HCT116 (cell line): ENCODE measurements around the gene TDRD9. TPM values are rescaled to one million over a fixed set of nuclear protein-coding genes. Genes with fewer than 3 reads are reported as not detected.

Source experiments
- ATAC-seq: fragments of 200-7000 bp; cut with Tn5 transposase; 2 replicates; pipeline ENCODE4 v1.9.1; 2020; ENCODE audit warnings: mild to moderate bottlenecking, moderate library complexity
- BruUV-seq: library from RNA; stranded (reverse); fragments of 400-500 nt; replicated peaks from 2 replicates; lab custom pipeline; 2021; lab: Mats Ljungman, UMichigan
- CTCF ChIA-PET: fragments of 300-600 bp; sonication (Branson Sonifier 250); formaldehyde crosslinking; loops from one replicate; lab custom pipeline; 2021; ENCODE audit warnings: antibody characterized with exemption; lab: Charles Lee
- POLR2A ChIA-PET: fragments of 300-600, 350-600 bp; sonication (Branson Sonifier 250); formaldehyde crosslinking; loops from one replicate; lab custom pipeline; 2021; ENCODE audit warnings: antibody characterized with exemption; lab: Charles Lee
- RAD21 ChIA-PET, 2 experiments: fragments of 300-600 bp; sonication (Branson Sonifier 250); formaldehyde crosslinking; loops; one replicate each; lab custom pipeline; 2023; ENCODE audit warnings: low total read pairs in 2 of 2; ENCODE audit not compliant: uncharacterized antibody in 2 of 2, unreplicated experiment in 2 of 2, low non-redundant PET in 1 of 2; lab: Charles Lee
- DNase-seq: peaks from one replicate; pipeline ENCODE4 v3.0.0-alpha.2; 2010; ENCODE audit warnings: low read depth, low spot score
- H2AFZ ChIP-seq: fragments of 200-600 bp; shearing (Covaris generic), sonication (generic); 2 replicates; pipeline ENCODE4 v1.6.1; 2017; ENCODE audit warnings: low read depth, mixed run types, mixed read lengths, antibody characterized with exemption, low read length; ENCODE audit not compliant: poor library complexity, severe bottlenecking
- H3K27ac ChIP-seq: 2 replicates; pipeline ENCODE4 v1.5.1; 2012; ENCODE audit warnings: low read depth, low read length
- H3K27me3 ChIP-seq: fragments of 200-600 bp; sonication (generic); 2 replicates; pipeline ENCODE4 v1.6.1; 2016; ENCODE audit warnings: mixed run types, low read length, mixed read lengths; ENCODE audit not compliant: insufficient read depth
- H3K36me3 ChIP-seq, 2 experiments: fragments of 200-500 bp in 1 of 2; fragments of 200-600 bp in 1 of 2; sonication (Bioruptor generic) in 1 of 2; sonication (generic) in 1 of 2; 2 replicates each; pipeline versions ENCODE4 v1.5.1 to v1.6.1; 2014 to 2016; ENCODE audit warnings: low read length in 2 of 2, inconsistent platforms in 1 of 2, mixed read lengths in 1 of 2, mixed run types in 1 of 2; ENCODE audit not compliant: insufficient read depth in 2 of 2, control insufficient read depth in 1 of 2
- H3K4me1 ChIP-seq, 2 experiments: fragments of 200-600 bp in 1 of 2; sonication (generic) in 1 of 2; 2 replicates each; pipeline versions ENCODE4 v1.5.1 to v1.6.1; 2012 to 2017; ENCODE audit warnings: low read length in 2 of 2, inconsistent platforms in 1 of 2, mild to moderate bottlenecking in 1 of 2, mixed read lengths in 1 of 2, mixed run types in 1 of 2, moderate library complexity in 1 of 2; ENCODE audit not compliant: insufficient read depth in 2 of 2, control insufficient read depth in 1 of 2
- H3K4me2 ChIP-seq: fragments of 200-600 bp; sonication (generic); 2 replicates; pipeline ENCODE4 v1.6.1; 2017; ENCODE audit warnings: mixed run types, low read length, mixed read lengths
- H3K4me3 ChIP-seq, 2 experiments: fragments of 200-600 bp in 1 of 2; sonication (generic) in 1 of 2; replicated peaks in 1 of 2; 2 replicates each; pipeline ENCODE4 v1.5.1; 2011 to 2016; ENCODE audit warnings: low read length in 2 of 2, control low read depth in 1 of 2, low read depth in 1 of 2, mild to moderate bottlenecking in 1 of 2, mixed read lengths in 1 of 2, mixed run types in 1 of 2
- H3K79me2 ChIP-seq: fragments of 200-600 bp; sonication (generic); 2 replicates; pipeline ENCODE4 v1.6.1; 2017; ENCODE audit warnings: mild to moderate bottlenecking, mixed run types, low read length, moderate library complexity, mixed read lengths; ENCODE audit not compliant: insufficient read depth
- H3K9ac ChIP-seq: fragments of 200-600 bp; sonication (generic); 2 replicates; pipeline ENCODE4 v1.6.1; 2016; ENCODE audit warnings: low read length, mixed read lengths
- H3K9me2 ChIP-seq: fragments of 200-600 bp; sonication (generic), shearing (Covaris generic); 2 replicates; pipeline ENCODE4 v1.6.1; 2017; ENCODE audit warnings: mixed run types, mild to moderate bottlenecking, moderate library complexity; ENCODE audit not compliant: insufficient read depth
- H3K9me3 ChIP-seq, 2 experiments: fragments of 200-500 bp in 1 of 2; fragments of 200-600 bp in 1 of 2; sonication (Bioruptor generic) in 1 of 2; sonication (generic) in 1 of 2; 2 replicates each; pipeline ENCODE4 v1.6.1; 2014 to 2017; ENCODE audit warnings: low read length in 2 of 2, mixed read lengths in 2 of 2, inconsistent platforms in 1 of 2, low read depth in 1 of 2, mild to moderate bottlenecking in 1 of 2, mixed run types in 1 of 2, moderate library complexity in 1 of 2; ENCODE audit not compliant: control insufficient read depth in 1 of 2, insufficient read depth in 1 of 2
- H4K20me1 ChIP-seq: fragments of 200-600 bp; sonication (generic), shearing (Covaris generic); 2 replicates; pipeline ENCODE4 v1.6.1; 2017; ENCODE audit warnings: mixed run types, mild to moderate bottlenecking, moderate library complexity; ENCODE audit not compliant: insufficient read depth
- CBX3 ChIP-seq: IDR thresholded peaks from 2 replicates; pipeline ENCODE4 v1.6.1; 2012; ENCODE audit warnings: low read depth
- CEBPB ChIP-seq: IDR thresholded peaks from 2 replicates; pipeline ENCODE4 v1.6.1; 2012; ENCODE audit warnings: low read depth
- EZH2 ChIP-seq: fragments of 200-600 bp; sonication (generic); IDR thresholded peaks from 2 replicates; pipeline ENCODE4 v1.6.1; 2017; ENCODE audit warnings: antibody characterized with exemption, mixed run types
- EZH2phosphoT487 ChIP-seq: fragments of 200-600 bp; IDR thresholded peaks from 2 replicates; pipeline ENCODE4 v1.6.1; 2018; ENCODE audit warnings: antibody characterized with exemption, borderline replicate concordance
- FOSL1 ChIP-seq: IDR thresholded peaks from 2 replicates; pipeline ENCODE4 v1.6.1; 2012; ENCODE audit warnings: low read depth
- JUND ChIP-seq: IDR thresholded peaks from 2 replicates; pipeline ENCODE4 v1.6.1; 2012
- POLR2A ChIP-seq: IDR thresholded peaks from 2 replicates; pipeline ENCODE4 v1.7.0; 2011; ENCODE audit warnings: borderline replicate concordance; ENCODE audit not compliant: insufficient read depth, insufficient read length; ENCODE audit errors: extremely low read depth
- POLR2AphosphoS5 ChIP-seq: IDR thresholded peaks from 2 replicates; pipeline ENCODE4 v1.6.1; 2011; ENCODE audit warnings: mild to moderate bottlenecking, low read depth, low read length, moderate library complexity
- RAD21 ChIP-seq: IDR thresholded peaks from 2 replicates; pipeline ENCODE4 v1.6.1; 2012; ENCODE audit warnings: low read depth, mild to moderate bottlenecking
- SP1 ChIP-seq: IDR thresholded peaks from 2 replicates; pipeline ENCODE4 v1.6.1; 2012; ENCODE audit warnings: low read depth
- SRF ChIP-seq: IDR thresholded peaks from 2 replicates; pipeline ENCODE4 v1.6.1; 2012; ENCODE audit warnings: low read depth
- ZFX ChIP-seq: fragments of 450-650 bp; IDR thresholded peaks from 2 replicates; pipeline ENCODE4 v1.6.1; 2017
- intact Hi-C: fragments of 100-400 bp; cut with micrococcal nuclease; formaldehyde crosslinking; loops from 2 replicates; pipeline ENCODE4 v1.10.0; 2022
- total RNA-seq: library from RNA; stranded (reverse); gene quantifications from one replicate; pipeline ENCODE4 v1.2.1, GENCODE V29; 2021; ENCODE audit not compliant: unreplicated experiment
- TF ChIP-seq, protein P1 (sequence below): IDR thresholded peaks from 2 replicates; pipeline ENCODE4 v1.6.1; 2012
- TF ChIP-seq, protein P2 (sequence below): IDR thresholded peaks from 2 replicates; pipeline ENCODE4 v1.6.1; 2011; ENCODE audit warnings: mild to moderate bottlenecking, low read length, moderate library complexity; ENCODE audit not compliant: insufficient replicate concordance; ENCODE audit errors: extremely low read depth
- TF ChIP-seq, protein P3 (sequence below): IDR thresholded peaks from 2 replicates; pipeline ENCODE4 v1.6.1; 2012
- TF ChIP-seq, protein P4 (sequence below): IDR thresholded peaks from 2 replicates; pipeline ENCODE4 v1.6.1; 2012; ENCODE audit warnings: low read depth

TDRD9 gene
- total RNA-seq, 1 experiment from 2014 or later: not detected

DNA sequence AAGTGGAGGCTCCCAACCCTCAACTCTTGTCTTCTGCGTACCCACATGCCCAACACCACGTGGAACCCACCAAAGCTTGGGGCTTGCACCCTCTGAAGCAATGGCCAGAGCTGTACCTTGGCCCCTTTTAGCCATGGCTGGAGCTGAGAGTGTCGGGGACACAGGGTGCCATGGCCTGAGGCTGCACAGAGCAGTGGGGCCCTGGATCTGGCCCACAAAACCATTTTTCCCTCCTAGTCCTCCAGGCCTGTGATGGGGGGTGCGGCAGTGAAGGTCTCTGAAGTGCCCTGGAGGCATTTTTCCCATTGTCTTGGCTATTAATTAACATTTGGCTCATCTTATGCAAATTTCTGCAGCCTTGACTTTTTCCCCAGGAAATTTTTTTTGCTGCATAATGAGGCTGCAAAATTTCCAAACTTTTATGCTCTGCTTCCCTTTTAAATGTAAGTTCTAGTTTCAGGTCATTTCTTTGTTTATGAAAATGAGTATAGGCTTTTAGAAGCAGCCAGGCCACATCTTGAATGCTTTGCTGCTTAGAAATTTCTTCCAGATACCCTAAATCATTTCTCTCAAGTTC is 138.6 kb downstream of the TDRD9 start:
- ChIA-PET RAD21 (no interaction called here), POLR2A (no interaction called here), CTCF (no interaction called here)
- ATAC-seq (no peak), DNase-seq (no peak)
- Histone ChIP-seq H2AFZ (no peak overlapping the region), H3K36me3 (no peaks in the 10 kb centered on the region), H3K4me3 (no peak overlapping the region), H3K9ac (no peak overlapping the region), H4K20me1 (no peaks in the 10 kb centered on the region), H3K4me1 (no peaks in the 10 kb centered on the region), H3K27ac (no peak overlapping the region), H3K27me3 (no peaks in the 10 kb centered on the region), H3K79me2 (no peaks in the 10 kb centered on the region), H3K9me2 (no peaks in the 10 kb centered on the region), H3K9me3 (peaks cover 0 to 4% of the 10 kb centered on the region in 2 experiments; a peak in 1 of 4 replicates), H3K4me2 (no peak overlapping the region)
- TF ChIP-seq SRF (no peak), JUND (no peak), EZH2phosphoT487 (no peak), SP1 (no peak), POLR2A (no peak), CEBPB (no peak), EZH2 (no peak), CBX3 (no peak), FOSL1 (no peak), ZFX (no peak), POLR2AphosphoS5 (no peak), RAD21 (no peak)
- TF ChIP-seq, protein P1, sequence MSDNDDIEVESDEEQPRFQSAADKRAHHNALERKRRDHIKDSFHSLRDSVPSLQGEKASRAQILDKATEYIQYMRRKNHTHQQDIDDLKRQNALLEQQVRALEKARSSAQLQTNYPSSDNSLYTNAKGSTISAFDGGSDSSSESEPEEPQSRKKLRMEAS: no peak
- TF ChIP-seq, protein P2, sequence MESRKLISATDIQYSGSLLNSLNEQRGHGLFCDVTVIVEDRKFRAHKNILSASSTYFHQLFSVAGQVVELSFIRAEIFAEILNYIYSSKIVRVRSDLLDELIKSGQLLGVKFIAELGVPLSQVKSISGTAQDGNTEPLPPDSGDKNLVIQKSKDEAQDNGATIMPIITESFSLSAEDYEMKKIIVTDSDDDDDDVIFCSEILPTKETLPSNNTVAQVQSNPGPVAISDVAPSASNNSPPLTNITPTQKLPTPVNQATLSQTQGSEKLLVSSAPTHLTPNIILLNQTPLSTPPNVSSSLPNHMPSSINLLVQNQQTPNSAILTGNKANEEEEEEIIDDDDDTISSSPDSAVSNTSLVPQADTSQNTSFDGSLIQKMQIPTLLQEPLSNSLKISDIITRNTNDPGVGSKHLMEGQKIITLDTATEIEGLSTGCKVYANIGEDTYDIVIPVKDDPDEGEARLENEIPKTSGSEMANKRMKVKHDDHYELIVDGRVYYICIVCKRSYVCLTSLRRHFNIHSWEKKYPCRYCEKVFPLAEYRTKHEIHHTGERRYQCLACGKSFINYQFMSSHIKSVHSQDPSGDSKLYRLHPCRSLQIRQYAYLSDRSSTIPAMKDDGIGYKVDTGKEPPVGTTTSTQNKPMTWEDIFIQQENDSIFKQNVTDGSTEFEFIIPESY: no peak
- TF ChIP-seq, protein P3, sequence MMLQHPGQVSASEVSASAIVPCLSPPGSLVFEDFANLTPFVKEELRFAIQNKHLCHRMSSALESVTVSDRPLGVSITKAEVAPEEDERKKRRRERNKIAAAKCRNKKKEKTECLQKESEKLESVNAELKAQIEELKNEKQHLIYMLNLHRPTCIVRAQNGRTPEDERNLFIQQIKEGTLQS: no peak
- TF ChIP-seq, protein P4, sequence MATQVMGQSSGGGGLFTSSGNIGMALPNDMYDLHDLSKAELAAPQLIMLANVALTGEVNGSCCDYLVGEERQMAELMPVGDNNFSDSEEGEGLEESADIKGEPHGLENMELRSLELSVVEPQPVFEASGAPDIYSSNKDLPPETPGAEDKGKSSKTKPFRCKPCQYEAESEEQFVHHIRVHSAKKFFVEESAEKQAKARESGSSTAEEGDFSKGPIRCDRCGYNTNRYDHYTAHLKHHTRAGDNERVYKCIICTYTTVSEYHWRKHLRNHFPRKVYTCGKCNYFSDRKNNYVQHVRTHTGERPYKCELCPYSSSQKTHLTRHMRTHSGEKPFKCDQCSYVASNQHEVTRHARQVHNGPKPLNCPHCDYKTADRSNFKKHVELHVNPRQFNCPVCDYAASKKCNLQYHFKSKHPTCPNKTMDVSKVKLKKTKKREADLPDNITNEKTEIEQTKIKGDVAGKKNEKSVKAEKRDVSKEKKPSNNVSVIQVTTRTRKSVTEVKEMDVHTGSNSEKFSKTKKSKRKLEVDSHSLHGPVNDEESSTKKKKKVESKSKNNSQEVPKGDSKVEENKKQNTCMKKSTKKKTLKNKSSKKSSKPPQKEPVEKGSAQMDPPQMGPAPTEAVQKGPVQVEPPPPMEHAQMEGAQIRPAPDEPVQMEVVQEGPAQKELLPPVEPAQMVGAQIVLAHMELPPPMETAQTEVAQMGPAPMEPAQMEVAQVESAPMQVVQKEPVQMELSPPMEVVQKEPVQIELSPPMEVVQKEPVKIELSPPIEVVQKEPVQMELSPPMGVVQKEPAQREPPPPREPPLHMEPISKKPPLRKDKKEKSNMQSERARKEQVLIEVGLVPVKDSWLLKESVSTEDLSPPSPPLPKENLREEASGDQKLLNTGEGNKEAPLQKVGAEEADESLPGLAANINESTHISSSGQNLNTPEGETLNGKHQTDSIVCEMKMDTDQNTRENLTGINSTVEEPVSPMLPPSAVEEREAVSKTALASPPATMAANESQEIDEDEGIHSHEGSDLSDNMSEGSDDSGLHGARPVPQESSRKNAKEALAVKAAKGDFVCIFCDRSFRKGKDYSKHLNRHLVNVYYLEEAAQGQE: no peak
- intact Hi-C loops: no loop called here
- no TSS peak for BruUV-seq
